Ovary (tissue), 3 donors: ENCODE data around the gene STMN1.

Experiments used
- CTCF ChIP-seq, 3 donors: fragments of 450-650 bp in 2 of 3; fragments of 200-600 bp in 1 of 3; IDR thresholded peaks; one replicate each; pipeline versions ENCODE4 v1.5.1 to v1.8.0; 2016 to 2022; ENCODE audit warnings: antibody characterized with exemption in 3 of 3, mild to moderate bottlenecking in 1 of 3
- EP300 ChIP-seq: sonication (generic); formaldehyde crosslinking; IDR thresholded peaks from one replicate; pipeline ENCODE4 v1.6.1; 2017; ENCODE audit warnings: antibody characterized with exemption
- donor health status: DM: no; HTN: no; CAD: no.

GRCh38 chr1:25936947-25937346, 30.7 kb upstream of the STMN1 start:
- no peak for TF ChIP-seq CTCF (IDR thresholded peaks at IDR 0.05)
- no peak for TF ChIP-seq EP300
